ENCODE measurements around the gene CTH. TPM values are rescaled to one million over a fixed set of nuclear protein-coding genes. Genes with fewer than 3 reads are reported as not detected.

CTH gene
- total RNA-seq, 4 donors from 2014 or later: 14.7 to 22.2 (median 15.4) TPM

- Histone ChIP-seq H3K27me3 (no peaks in the 10 kb centered on the region), H3K36me3 (peaks cover 4 to 31% of the 10 kb centered on the region in 2 donors), H3K4me1 (no peaks in the 10 kb centered on the region), H3K4me3 (replicated peaks in 1 of 3) (no peak overlapping the region), H3K27ac (no peak overlapping the region), H3K9me3 (no peaks in the 10 kb centered on the region)
- DNase-seq: no peak
- intact Hi-C loops (cut with DNase I): no loop called here
- 97 to 98% methylated on average over 2 of the region's 2 CpGs for whole genome bisulfite sequencing, 2 donors
- no peak for TF ChIP-seq POLR2A (IDR thresholded peaks at IDR 0.05)
- no peak for TF ChIP-seq CTCF (IDR thresholded peaks at IDR 0.05)
Observed at GRCh38 chr1:70431317-70431716, 20.2 kb downstream of the CTH start.

GRCh38 chr1:70431874-70432273 lies 20.8 kb downstream of the CTH start:
- intact Hi-C loops (cut with DNase I): no loop called here
- Histone ChIP-seq H3K4me1 (no peaks in the 10 kb centered on the region), H3K4me3 (replicated peaks in 1 of 3) (no peak overlapping the region), H3K36me3 (peaks cover 4 to 31% of the 10 kb centered on the region in 2 donors), H3K9me3 (no peaks in the 10 kb centered on the region), H3K27me3 (no peaks in the 10 kb centered on the region), H3K27ac (no peak overlapping the region)
- 94% methylated on average over 3 of the region's 3 CpGs for WGBS, 2 donors
- DNase-seq: no peak
- TF ChIP-seq CTCF (IDR thresholded peaks at IDR 0.05): no peak
- no peak for TF ChIP-seq POLR2A (IDR thresholded peaks at IDR 0.05)

- Histone ChIP-seq H3K4me3 (replicated peaks in 1 of 3) (no peak overlapping the region), H3K27ac (no peak overlapping the region), H3K9me3 (no peaks in the 10 kb centered on the region), H3K27me3 (no peaks in the 10 kb centered on the region), H3K36me3 (peaks cover 4 to 31% of the 10 kb centered on the region in 2 donors), H3K4me1 (no peaks in the 10 kb centered on the region)
- TF ChIP-seq POLR2A (IDR thresholded peaks at IDR 0.05) (no peak), CTCF (IDR thresholded peaks at IDR 0.05) (no peak)
- intact Hi-C loops (cut with DNase I): no loop called here
- no peak for DNase-seq
- 74 to 91% methylated on average over 1 of the region's 1 CpG for WGBS, 2 donors
Observed at GRCh38 chr1:70434253-70434859, 23.3 kb downstream of the CTH start.

GRCh38 chr1:70436622-70437251 lies 25.7 kb downstream of the CTH start:
- peaks cover 7% of the 10 kb centered on the region in 2 donors for H3K4me1 ChIP-seq
- H3K4me3 ChIP-seq (replicated peaks in 1 of 3): no peak overlapping the region
- no peaks in the 10 kb centered on the region for H3K9me3 ChIP-seq
- peaks cover 4 to 18% of the 10 kb centered on the region in 2 donors for H3K36me3 ChIP-seq
- intact Hi-C loops (cut with DNase I): no loop called here
- no peaks in the 10 kb centered on the region for H3K27me3 ChIP-seq
- no peak overlapping the region for H3K27ac ChIP-seq
- DNase-seq: no peak
- peak in 4 of 6 experiments; percentile 13 to 38 (median 34) for TF ChIP-seq CTCF (IDR thresholded peaks at IDR 0.05)
- no peak for TF ChIP-seq POLR2A (IDR thresholded peaks at IDR 0.05)
- 79 to 81% methylated on average over 6 of the region's 6 CpGs for WGBS, 2 donors

- H3K36me3 ChIP-seq: peaks cover 4 to 6% of the 10 kb centered on the region in 2 donors
- no peaks in the 10 kb centered on the region for H3K9me3 ChIP-seq
- H3K4me1 ChIP-seq: peaks cover 17 to 24% of the 10 kb centered on the region in 2 donors
- no peaks in the 10 kb centered on the region for H3K27me3 ChIP-seq
- 91% methylated on average over 2 of the region's 2 CpGs for WGBS, 2 donors
- no peak overlapping the region for H3K4me3 ChIP-seq (replicated peaks in 1 of 3)
- TF ChIP-seq POLR2A (IDR thresholded peaks at IDR 0.05): no peak
- TF ChIP-seq CTCF (IDR thresholded peaks at IDR 0.05): no peak
- no peak overlapping the region for H3K27ac ChIP-seq
- DNase-seq: no peak
- intact Hi-C loops (cut with DNase I): no loop called here
Observed at GRCh38 chr1:70438529-70438928, 27.5 kb downstream of the CTH start.
